HG02840 (cell line): ENCODE data around the gene WDR20.

ENCODE experiments used
- ATAC-seq: cut with Tn5 transposase; IDR thresholded peaks from one replicate; pipeline ENCODE4 v1.9.1; 2021; ENCODE audit warnings: mild to moderate bottlenecking, moderate library complexity, moderate number of reproducible peaks; ENCODE audit not compliant: unreplicated experiment, low FRiP score

Gene WDR20

GRCh38 chr14:102215576-102216250 lies 76.0 kb downstream of the WDR20 start:
- ATAC-seq, result no peak

GRCh38 chr14:102217399-102217798 lies 77.7 kb downstream of the WDR20 start:
- ATAC-seq, result no peak

GRCh38 chr14:102217987-102218421 lies 78.3 kb downstream of the WDR20 start:
- no peak for ATAC-seq

- ATAC-seq, result no peak
Observed at GRCh38 chr14:102218688-102219087, 79.0 kb downstream of the WDR20 start.

GRCh38 chr14:102219316-102219715 lies 79.6 kb downstream of the WDR20 start:
- ATAC-seq, result no peak

GRCh38 chr14:102220031-102220430 lies 80.3 kb downstream of the WDR20 start:
- peak; percentile 72 for ATAC-seq

GRCh38 chr14:102221026-102221425 lies 81.3 kb downstream of the WDR20 start:
- ATAC-seq, result no peak

GRCh38 chr14:102222009-102222575 lies 82.4 kb downstream of the WDR20 start:
- ATAC-seq, result no peak

- no peak for ATAC-seq
Observed at GRCh38 chr14:102222751-102223150, 83.1 kb downstream of the WDR20 start.

GRCh38 chr14:102223682-102224081 lies 84.0 kb downstream of the WDR20 start:
- ATAC-seq, result no peak

GRCh38 chr14:102225386-102225785 lies 85.7 kb downstream of the WDR20 start:
- no peak for ATAC-seq

- ATAC-seq, result no peak
Observed at GRCh38 chr14:102225936-102226335, 86.2 kb downstream of the WDR20 start.

- no peak for ATAC-seq
Observed at GRCh38 chr14:102226356-102227125, 86.8 kb downstream of the WDR20 start.

- no peak for ATAC-seq
Observed at GRCh38 chr14:102227184-102227964, 87.7 kb downstream of the WDR20 start.

- no peak for ATAC-seq
Observed at GRCh38 chr14:102229071-102229738, 89.5 kb downstream of the WDR20 start.

- ATAC-seq, result no peak
Observed at GRCh38 chr14:102229739-102230092, 90.0 kb downstream of the WDR20 start.

- no peak for ATAC-seq
Observed at GRCh38 chr14:102230481-102231210, 90.9 kb downstream of the WDR20 start.

- ATAC-seq, result no peak
Observed at GRCh38 chr14:102231476-102232347, 92.0 kb downstream of the WDR20 start.

- no peak for ATAC-seq
Observed at GRCh38 chr14:102232348-102232625, 92.6 kb downstream of the WDR20 start.
